GM12892 (cell line): ENCODE data around the gene CEP57L1.
"Not testable (repeated sequence)": the region's sequence is repeated elsewhere in the genome, so short reads cannot be mapped to it uniquely, and the experiment has no call there.

Source experiments
- POLR2A ChIP-seq: IDR thresholded peaks from 2 replicates; pipeline ENCODE4 v1.6.1; 2011; ENCODE audit warnings: low read depth, low read length, control low read depth
- TAF1 ChIP-seq: IDR thresholded peaks from 2 replicates; pipeline ENCODE4 v1.6.1; 2011; ENCODE audit warnings: low read depth, mild to moderate bottlenecking, control low read depth, low read length, borderline replicate concordance

DNA sequence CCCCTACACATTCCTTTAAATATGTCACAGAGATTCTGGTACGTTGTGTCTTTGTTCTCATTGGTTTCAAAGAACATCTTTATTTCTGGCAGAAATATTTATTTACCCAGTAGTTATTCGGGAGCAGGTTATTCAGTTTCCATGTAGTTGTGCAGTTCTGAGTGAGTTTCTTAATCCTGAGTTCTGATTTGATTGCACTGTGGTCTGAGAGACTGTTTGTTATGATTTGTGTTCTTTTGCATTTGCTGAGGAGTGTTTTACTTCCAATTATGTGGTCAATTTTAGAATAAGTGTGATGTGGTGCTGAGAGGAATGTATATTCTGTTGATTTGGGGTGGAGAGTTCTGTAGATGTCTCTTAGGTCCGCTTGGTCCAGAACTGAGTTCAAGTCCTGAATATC, 17.4 kb downstream of the CEP57L1 start:
- TF ChIP-seq POLR2A, TAF1: not testable (repeated sequence)
